ENCODE data around the gene ESYT2.

GRCh38 chr7:158734861-158735260, 94.4 kb downstream of the ESYT2 start:
- TF ChIP-seq, protein P1, sequence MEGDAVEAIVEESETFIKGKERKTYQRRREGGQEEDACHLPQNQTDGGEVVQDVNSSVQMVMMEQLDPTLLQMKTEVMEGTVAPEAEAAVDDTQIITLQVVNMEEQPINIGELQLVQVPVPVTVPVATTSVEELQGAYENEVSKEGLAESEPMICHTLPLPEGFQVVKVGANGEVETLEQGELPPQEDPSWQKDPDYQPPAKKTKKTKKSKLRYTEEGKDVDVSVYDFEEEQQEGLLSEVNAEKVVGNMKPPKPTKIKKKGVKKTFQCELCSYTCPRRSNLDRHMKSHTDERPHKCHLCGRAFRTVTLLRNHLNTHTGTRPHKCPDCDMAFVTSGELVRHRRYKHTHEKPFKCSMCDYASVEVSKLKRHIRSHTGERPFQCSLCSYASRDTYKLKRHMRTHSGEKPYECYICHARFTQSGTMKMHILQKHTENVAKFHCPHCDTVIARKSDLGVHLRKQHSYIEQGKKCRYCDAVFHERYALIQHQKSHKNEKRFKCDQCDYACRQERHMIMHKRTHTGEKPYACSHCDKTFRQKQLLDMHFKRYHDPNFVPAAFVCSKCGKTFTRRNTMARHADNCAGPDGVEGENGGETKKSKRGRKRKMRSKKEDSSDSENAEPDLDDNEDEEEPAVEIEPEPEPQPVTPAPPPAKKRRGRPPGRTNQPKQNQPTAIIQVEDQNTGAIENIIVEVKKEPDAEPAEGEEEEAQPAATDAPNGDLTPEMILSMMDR (IDR thresholded peaks at IDR 0.05 in 2 of 3, conservative IDR thresholded peaks at IDR 0.05 in 1 of 3; ENCODE audit: borderline replicate concordance in 1 of 3, insufficient read depth in 1 of 3, low read depth in 2 of 3, low read length in 2 of 3) = no peak
- no peak for TF ChIP-seq SIN3A (IDR thresholded peaks at IDR 0.05; ENCODE audit: low read depth)
- TF ChIP-seq CBX3 (IDR thresholded peaks at IDR 0.05; ENCODE audit: low read depth) = no peak
- no peak for TF ChIP-seq EZH2 (IDR thresholded peaks at IDR 0.05)

Measured in HCT116 (cell line).